Fibroblast of lung (primary cell): Measurements from ENCODE around the gene DPYSL4. TPM values are rescaled to one million over a fixed set of nuclear protein-coding genes. Genes with fewer than 3 reads are reported as not detected.
A peak's percentile ranks its signal among the peaks of the same experiment; 100 is the strongest.

Experiments used
- DNase-seq, 2 donors: peaks; one replicate each; pipeline versions ENCODE4 v3.0.0 to v3.0.0-alpha.2; 2010; ENCODE audit warnings: low read depth in 2 of 2
- H2AFZ ChIP-seq: 2 replicates; pipeline ENCODE4 v1.5.1; 2012; ENCODE audit warnings: low read length, control low read depth, inconsistent platforms
- H3K27ac ChIP-seq: 2 replicates; pipeline ENCODE4 v1.5.1; 2011; ENCODE audit warnings: low read length, control low read depth; ENCODE audit not compliant: insufficient read depth
- H3K27me3 ChIP-seq: 2 replicates; pipeline ENCODE4 v1.5.1; 2011; ENCODE audit warnings: mild to moderate bottlenecking, low read length; ENCODE audit not compliant: control insufficient read depth, insufficient read depth
- H3K36me3 ChIP-seq: 2 replicates; pipeline ENCODE4 v1.5.1; 2011; ENCODE audit warnings: low read length; ENCODE audit not compliant: control insufficient read depth, insufficient read depth
- H3K4me1 ChIP-seq: 2 replicates; pipeline ENCODE4 v1.5.1; 2011; ENCODE audit warnings: low read length; ENCODE audit not compliant: control insufficient read depth, insufficient read depth; ENCODE audit errors: extremely low read depth
- H3K4me2 ChIP-seq: 2 replicates; pipeline ENCODE4 v1.5.1; 2011; ENCODE audit warnings: low read length, control low read depth; ENCODE audit not compliant: insufficient read depth; ENCODE audit errors: extremely low read depth
- H3K4me3 ChIP-seq, 4 experiments: fragments of 200-600 bp in 1 of 4; sonication (generic) in 1 of 4; replicated peaks in 1 of 4; 2 replicates each; pipeline ENCODE4 v1.5.1; 2011 to 2016; ENCODE audit warnings: low read length in 4 of 4, low read depth in 3 of 4, mild to moderate bottlenecking in 3 of 4, control low read depth in 2 of 4, inconsistent platforms in 1 of 4, mixed read lengths in 1 of 4; ENCODE audit not compliant: insufficient read depth in 1 of 4; ENCODE audit errors: control extremely low read depth in 1 of 4
- H3K79me2 ChIP-seq: 2 replicates; pipeline ENCODE4 v1.5.1; 2012; ENCODE audit warnings: mild to moderate bottlenecking, low read length, inconsistent platforms; ENCODE audit not compliant: control insufficient read depth, insufficient read depth
- H3K9ac ChIP-seq: 2 replicates; pipeline ENCODE4 v1.5.1; 2011; ENCODE audit warnings: mild to moderate bottlenecking, low read length, control low read depth; ENCODE audit not compliant: insufficient read depth
- H3K9me3 ChIP-seq: 2 replicates; pipeline ENCODE4 v1.5.1; 2012; ENCODE audit warnings: low read depth, low read length; ENCODE audit not compliant: control insufficient read depth, insufficient read depth
- H4K20me1 ChIP-seq: 2 replicates; pipeline ENCODE4 v1.5.1; 2011; ENCODE audit warnings: low read length; ENCODE audit not compliant: control insufficient read depth, insufficient read depth; ENCODE audit errors: extremely low read depth
- EZH2 ChIP-seq: IDR thresholded peaks from 2 replicates; pipeline ENCODE4 v1.5.1; 2012; ENCODE audit warnings: low read length, control low read depth, mild to moderate bottlenecking; ENCODE audit errors: missing control alignments
- polyA plus RNA-seq, 2 donors: library from polyadenylated mRNA; depleted of rRNA in 1 of 2; stranded (reverse) in 1 of 2; unstranded in 1 of 2; fragments of >200 nt; gene quantifications; 2 replicates each; pipeline ENCODE4 v1.2.1, GENCODE V29; 2011 to 2012; ENCODE audit warnings: missing spikeins in 1 of 2
- total RNA-seq: library from RNA; depleted of rRNA; stranded (reverse); fragments of >200 nt; gene quantifications from 2 replicates; pipeline ENCODE4 v1.2.1, GENCODE V29; 2014
- TF ChIP-seq, protein P1 (sequence below), 2 donors: IDR thresholded peaks in 1 of 2; conservative IDR thresholded peaks in 1 of 2; 1 replicate in 1 of 2; 2 replicates in 1 of 2; pipeline ENCODE4 v1.5.1; 2011 to 2012; ENCODE audit warnings: low read length in 2 of 2, control low read depth in 1 of 2, inconsistent platforms in 1 of 2, low read depth in 1 of 2, mild to moderate bottlenecking in 1 of 2

DPYSL4 gene
- total and polyA plus RNA-seq, 2 donors (not counting 1 experiment from before 2014, with no cell fraction given), result 0.83 to 1.4 TPM

DNA sequence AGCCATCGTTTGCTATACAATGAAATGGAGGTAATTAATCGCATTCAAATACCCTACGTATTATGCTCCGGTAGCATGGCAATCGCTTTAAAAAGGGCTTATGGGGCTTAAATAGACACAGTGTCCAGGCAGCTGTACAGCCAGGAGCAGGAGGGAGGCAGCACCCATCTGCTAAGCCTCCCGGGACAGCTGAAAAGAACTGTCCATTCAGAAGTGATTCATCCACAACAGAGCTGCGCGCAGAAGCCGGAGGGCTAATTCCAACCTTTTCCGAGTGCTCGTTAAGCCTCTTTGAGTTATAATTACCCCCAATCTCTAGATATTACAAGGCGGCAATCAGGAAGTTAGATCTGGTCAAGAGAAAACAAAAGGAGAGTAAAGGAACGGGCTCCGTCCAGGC, 58.3 kb downstream of the DPYSL4 start:
- H2AFZ ChIP-seq, result no peak overlapping the region
- no peaks in the 10 kb centered on the region for H3K79me2 ChIP-seq
- no peaks in the 10 kb centered on the region for H3K27me3 ChIP-seq
- TF ChIP-seq, protein P1, sequence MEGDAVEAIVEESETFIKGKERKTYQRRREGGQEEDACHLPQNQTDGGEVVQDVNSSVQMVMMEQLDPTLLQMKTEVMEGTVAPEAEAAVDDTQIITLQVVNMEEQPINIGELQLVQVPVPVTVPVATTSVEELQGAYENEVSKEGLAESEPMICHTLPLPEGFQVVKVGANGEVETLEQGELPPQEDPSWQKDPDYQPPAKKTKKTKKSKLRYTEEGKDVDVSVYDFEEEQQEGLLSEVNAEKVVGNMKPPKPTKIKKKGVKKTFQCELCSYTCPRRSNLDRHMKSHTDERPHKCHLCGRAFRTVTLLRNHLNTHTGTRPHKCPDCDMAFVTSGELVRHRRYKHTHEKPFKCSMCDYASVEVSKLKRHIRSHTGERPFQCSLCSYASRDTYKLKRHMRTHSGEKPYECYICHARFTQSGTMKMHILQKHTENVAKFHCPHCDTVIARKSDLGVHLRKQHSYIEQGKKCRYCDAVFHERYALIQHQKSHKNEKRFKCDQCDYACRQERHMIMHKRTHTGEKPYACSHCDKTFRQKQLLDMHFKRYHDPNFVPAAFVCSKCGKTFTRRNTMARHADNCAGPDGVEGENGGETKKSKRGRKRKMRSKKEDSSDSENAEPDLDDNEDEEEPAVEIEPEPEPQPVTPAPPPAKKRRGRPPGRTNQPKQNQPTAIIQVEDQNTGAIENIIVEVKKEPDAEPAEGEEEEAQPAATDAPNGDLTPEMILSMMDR (conservative IDR thresholded peaks at IDR 0.05 in 1 of 2, IDR thresholded peaks at IDR 0.05 in 1 of 2; ENCODE audit: low read depth in 1 of 2, low read length in 2 of 2), result no peak
- TF ChIP-seq EZH2, result no peak
- no peaks in the 10 kb centered on the region for H3K36me3 ChIP-seq
- peak in 1 of 2 donors; percentile 18 for DNase-seq
- no peaks in the 10 kb centered on the region for H3K4me1 ChIP-seq
- no peak overlapping the region for H3K9ac ChIP-seq
- no peaks in the 10 kb centered on the region for H3K9me3 ChIP-seq
- H3K4me2 ChIP-seq, result no peak overlapping the region
- no peaks in the 10 kb centered on the region for H4K20me1 ChIP-seq
- H3K4me3 ChIP-seq, result no peak overlapping the region
- H3K27ac ChIP-seq, result no peak overlapping the region

DNA sequence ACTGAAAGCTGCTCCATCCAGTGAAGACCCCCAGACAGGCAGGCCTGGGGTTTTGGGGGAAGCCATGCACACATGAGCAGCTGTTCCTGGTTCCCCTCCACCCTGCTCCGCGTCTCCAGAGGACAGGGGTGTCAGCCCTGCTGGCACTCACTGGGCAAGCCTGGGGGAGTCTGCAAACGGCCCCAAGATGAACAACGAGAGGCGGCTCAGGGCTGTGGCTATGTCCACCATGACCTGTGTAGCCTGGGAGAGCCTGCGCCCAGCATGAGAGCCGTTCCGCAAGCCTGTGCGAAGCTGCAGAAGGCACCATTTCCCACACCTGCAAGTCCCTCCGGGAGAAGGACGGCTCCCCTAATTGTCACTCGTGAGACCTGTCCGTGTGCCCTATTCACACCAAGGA, 59.5 kb downstream of the DPYSL4 start:
- Histone ChIP-seq H3K79me2 (no peaks in the 10 kb centered on the region), H3K9me3 (no peaks in the 10 kb centered on the region), H3K4me2 (no peak overlapping the region), H3K27ac (no peak overlapping the region), H3K27me3 (no peaks in the 10 kb centered on the region), H3K36me3 (no peaks in the 10 kb centered on the region), H3K4me3 (no peak overlapping the region), H4K20me1 (no peaks in the 10 kb centered on the region), H3K9ac (no peak overlapping the region), H3K4me1 (no peaks in the 10 kb centered on the region), H2AFZ (no peak overlapping the region)
- TF ChIP-seq EZH2, result no peak
- TF ChIP-seq, protein P1 (conservative IDR thresholded peaks at IDR 0.05 in 1 of 2, IDR thresholded peaks at IDR 0.05 in 1 of 2; ENCODE audit: low read depth in 1 of 2, low read length in 2 of 2), result no peak
- DNase-seq, result no peak

DNA sequence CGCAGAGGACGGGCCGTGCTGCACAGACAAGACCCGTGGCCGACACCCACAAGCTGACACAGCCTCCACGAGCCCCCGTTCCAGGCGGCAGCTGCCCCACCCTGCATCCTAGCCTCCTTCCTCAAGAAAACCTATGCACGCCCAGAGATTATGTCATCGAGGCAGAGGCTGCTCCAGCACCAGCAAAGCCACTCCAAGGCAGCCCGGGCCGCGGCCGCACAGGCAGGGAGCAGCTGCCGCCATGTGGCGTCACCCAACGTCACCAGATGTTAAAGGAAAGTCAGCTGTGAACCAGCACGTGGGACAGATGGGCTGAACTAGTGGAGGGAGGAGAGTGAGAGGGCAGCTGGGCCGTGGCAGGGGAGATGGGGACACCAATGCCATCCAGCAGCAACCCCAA, 61.2 kb downstream of the DPYSL4 start:
- Histone ChIP-seq H3K27me3 (no peaks in the 10 kb centered on the region), H3K9me3 (no peaks in the 10 kb centered on the region), H4K20me1 (no peaks in the 10 kb centered on the region), H3K9ac (no peak overlapping the region), H2AFZ (no peak overlapping the region), H3K36me3 (no peaks in the 10 kb centered on the region), H3K4me3 (no peak overlapping the region), H3K79me2 (no peaks in the 10 kb centered on the region), H3K4me2 (no peak overlapping the region), H3K4me1 (no peaks in the 10 kb centered on the region), H3K27ac (no peak overlapping the region)
- no peak for DNase-seq
- no peak for TF ChIP-seq EZH2
- TF ChIP-seq, protein P1 (conservative IDR thresholded peaks at IDR 0.05 in 1 of 2, IDR thresholded peaks at IDR 0.05 in 1 of 2; ENCODE audit: low read depth in 1 of 2, low read length in 2 of 2), result no peak
